Measurements from ENCODE around the gene PSMC4. TPM values are rescaled to one million over a fixed set of nuclear protein-coding genes. Genes with fewer than 3 reads are reported as not detected.

PSMC4 gene
- total RNA-seq, 1 experiment from 2014 or later: 111 TPM

DNA sequence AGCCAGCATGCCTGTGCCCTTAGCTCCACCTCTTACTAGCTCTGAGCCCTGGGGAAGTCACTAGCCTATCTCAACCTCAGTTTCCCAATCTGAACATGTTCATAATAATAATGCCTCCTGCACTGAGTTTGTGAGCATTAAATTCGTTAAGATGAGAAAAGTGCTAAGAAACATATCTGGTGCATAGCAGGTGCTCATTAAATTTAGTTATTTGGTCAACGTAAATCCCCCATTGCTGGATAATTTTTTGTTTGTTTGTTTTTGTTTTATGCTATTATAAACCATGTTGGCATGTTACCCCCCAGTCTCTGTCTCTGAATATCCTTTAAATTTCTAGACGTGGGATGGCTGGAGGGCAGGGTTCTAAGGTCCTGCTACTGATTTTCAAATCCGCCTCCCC, 47.1 kb upstream of the PSMC4 start:
- H3K9me3 Mint-ChIP-seq: no peaks in the 10 kb centered on the region
- H3K27me3 ChIP-seq (ENCODE audit: insufficient read depth, low read length): no peaks in the 10 kb centered on the region
- no peak overlapping the region for H3K14ac ChIP-seq (ENCODE audit: insufficient read depth, low read length)
- no peak overlapping the region for H3K9ac ChIP-seq (ENCODE audit: extremely low read depth, insufficient read length, low read length)
- H3K9me3 ChIP-seq (ENCODE audit: control insufficient read depth, low read depth, low read length): no peaks in the 10 kb centered on the region
- H4K20me1 ChIP-seq (ENCODE audit: control insufficient read depth, insufficient read depth, insufficient read length): no peaks in the 10 kb centered on the region
- no peaks in the 10 kb centered on the region for H3K79me1 ChIP-seq (ENCODE audit: insufficient read depth, low read depth, low read length, poor library complexity, severe bottlenecking)
- H3K4ac ChIP-seq (ENCODE audit: low read depth, low read length): no peak overlapping the region
- peaks cover 3% of the 10 kb centered on the region for H3K23me2 ChIP-seq (ENCODE audit: insufficient read length, low read depth, low read length, poor library complexity, severe bottlenecking)
- no peak for DNase-seq
- no peak overlapping the region for H2BK20ac ChIP-seq (ENCODE audit: low read depth, low read length, poor library complexity, severe bottlenecking)
- H4K5ac ChIP-seq (ENCODE audit: insufficient read length, low read depth, low read length): no peak overlapping the region
- H2BK120ac ChIP-seq (ENCODE audit: low read depth, low read length, poor library complexity, severe bottlenecking): no peak overlapping the region
- H3K27ac Mint-ChIP-seq: no peak overlapping the region
- H3K27ac ChIP-seq (ENCODE audit: insufficient read length, low read depth, low read length): no peak overlapping the region
- no peaks in the 10 kb centered on the region for H3K27me3 Mint-ChIP-seq (ENCODE audit: low read depth)
- H3K79me2 ChIP-seq (ENCODE audit: insufficient read depth, low read length): no peaks in the 10 kb centered on the region
- no peak overlapping the region for H2AK5ac ChIP-seq (ENCODE audit: insufficient read length, low read length)
- no peak overlapping the region for H3K4me3 Mint-ChIP-seq
- H2AFZ ChIP-seq (ENCODE audit: low read length): no peak overlapping the region
- no peak overlapping the region for H4K8ac ChIP-seq (replicated peaks; ENCODE audit: insufficient read length, low read depth, low read length)
- no peak overlapping the region for H3T11ph ChIP-seq (ENCODE audit: low read length)
- H3K4me1 ChIP-seq (ENCODE audit: insufficient read depth, low read length): no peaks in the 10 kb centered on the region
- no peak overlapping the region for H3K56ac ChIP-seq (ENCODE audit: insufficient read length, low read depth, low read length)
- H2BK5ac ChIP-seq (ENCODE audit: insufficient read length, low read length): no peak overlapping the region
- H2BK15ac ChIP-seq (ENCODE audit: low read depth, low read length): no peak overlapping the region
- H2BK12ac ChIP-seq (ENCODE audit: insufficient read length, low read depth, low read length): no peak overlapping the region
- no CpG with 5 or more reads among the region's 4 CpGs for WGBS (ENCODE audit: extremely low coverage, insufficient read length, low lambda C conversion rate)
- H3K23ac ChIP-seq (ENCODE audit: insufficient read length, low read depth, low read length): no peak overlapping the region
- TF ChIP-seq, protein P1, sequence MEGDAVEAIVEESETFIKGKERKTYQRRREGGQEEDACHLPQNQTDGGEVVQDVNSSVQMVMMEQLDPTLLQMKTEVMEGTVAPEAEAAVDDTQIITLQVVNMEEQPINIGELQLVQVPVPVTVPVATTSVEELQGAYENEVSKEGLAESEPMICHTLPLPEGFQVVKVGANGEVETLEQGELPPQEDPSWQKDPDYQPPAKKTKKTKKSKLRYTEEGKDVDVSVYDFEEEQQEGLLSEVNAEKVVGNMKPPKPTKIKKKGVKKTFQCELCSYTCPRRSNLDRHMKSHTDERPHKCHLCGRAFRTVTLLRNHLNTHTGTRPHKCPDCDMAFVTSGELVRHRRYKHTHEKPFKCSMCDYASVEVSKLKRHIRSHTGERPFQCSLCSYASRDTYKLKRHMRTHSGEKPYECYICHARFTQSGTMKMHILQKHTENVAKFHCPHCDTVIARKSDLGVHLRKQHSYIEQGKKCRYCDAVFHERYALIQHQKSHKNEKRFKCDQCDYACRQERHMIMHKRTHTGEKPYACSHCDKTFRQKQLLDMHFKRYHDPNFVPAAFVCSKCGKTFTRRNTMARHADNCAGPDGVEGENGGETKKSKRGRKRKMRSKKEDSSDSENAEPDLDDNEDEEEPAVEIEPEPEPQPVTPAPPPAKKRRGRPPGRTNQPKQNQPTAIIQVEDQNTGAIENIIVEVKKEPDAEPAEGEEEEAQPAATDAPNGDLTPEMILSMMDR (conservative IDR thresholded peaks at IDR 0.05): no peak
- peaks cover 7 to 8% of the 10 kb centered on the region in 2 experiments; a peak in 1 of 4 replicates for H3K4me1 Mint-ChIP-seq
- H3K4me2 ChIP-seq (ENCODE audit: insufficient read depth, insufficient read length, low read length): no peak overlapping the region
- no peak overlapping the region for H3K18ac ChIP-seq (ENCODE audit: insufficient read length, low read depth, low read length)
- no peak overlapping the region for H4K91ac ChIP-seq (ENCODE audit: insufficient read length, low read depth, low read length)
- H3K36me3 Mint-ChIP-seq (ENCODE audit: insufficient read depth in 1 of 3, low read depth in 3 of 3): no peaks in the 10 kb centered on the region
